Ishikawa (cell line): Measurements from ENCODE around the gene HIGD2B.

Source experiments
- NFIC ChIP-seq: IDR thresholded peaks from 2 replicates; pipeline ENCODE4 v1.6.1; 2012
- TF ChIP-seq, protein P1 (sequence below): IDR thresholded peaks from 2 replicates; pipeline ENCODE4 v1.6.1; 2012; ENCODE audit warnings: low read depth, mild to moderate bottlenecking

- no peak for TF ChIP-seq NFIC
- TF ChIP-seq, protein P1, sequence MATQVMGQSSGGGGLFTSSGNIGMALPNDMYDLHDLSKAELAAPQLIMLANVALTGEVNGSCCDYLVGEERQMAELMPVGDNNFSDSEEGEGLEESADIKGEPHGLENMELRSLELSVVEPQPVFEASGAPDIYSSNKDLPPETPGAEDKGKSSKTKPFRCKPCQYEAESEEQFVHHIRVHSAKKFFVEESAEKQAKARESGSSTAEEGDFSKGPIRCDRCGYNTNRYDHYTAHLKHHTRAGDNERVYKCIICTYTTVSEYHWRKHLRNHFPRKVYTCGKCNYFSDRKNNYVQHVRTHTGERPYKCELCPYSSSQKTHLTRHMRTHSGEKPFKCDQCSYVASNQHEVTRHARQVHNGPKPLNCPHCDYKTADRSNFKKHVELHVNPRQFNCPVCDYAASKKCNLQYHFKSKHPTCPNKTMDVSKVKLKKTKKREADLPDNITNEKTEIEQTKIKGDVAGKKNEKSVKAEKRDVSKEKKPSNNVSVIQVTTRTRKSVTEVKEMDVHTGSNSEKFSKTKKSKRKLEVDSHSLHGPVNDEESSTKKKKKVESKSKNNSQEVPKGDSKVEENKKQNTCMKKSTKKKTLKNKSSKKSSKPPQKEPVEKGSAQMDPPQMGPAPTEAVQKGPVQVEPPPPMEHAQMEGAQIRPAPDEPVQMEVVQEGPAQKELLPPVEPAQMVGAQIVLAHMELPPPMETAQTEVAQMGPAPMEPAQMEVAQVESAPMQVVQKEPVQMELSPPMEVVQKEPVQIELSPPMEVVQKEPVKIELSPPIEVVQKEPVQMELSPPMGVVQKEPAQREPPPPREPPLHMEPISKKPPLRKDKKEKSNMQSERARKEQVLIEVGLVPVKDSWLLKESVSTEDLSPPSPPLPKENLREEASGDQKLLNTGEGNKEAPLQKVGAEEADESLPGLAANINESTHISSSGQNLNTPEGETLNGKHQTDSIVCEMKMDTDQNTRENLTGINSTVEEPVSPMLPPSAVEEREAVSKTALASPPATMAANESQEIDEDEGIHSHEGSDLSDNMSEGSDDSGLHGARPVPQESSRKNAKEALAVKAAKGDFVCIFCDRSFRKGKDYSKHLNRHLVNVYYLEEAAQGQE: no peak
Observed at GRCh38 chr15:72733941-72734738, 48.2 kb upstream of the HIGD2B start.
